DMS79 treated with DMSO at 0.1 percent for 48 hours (cell line): ENCODE results near the gene CAMTA1.

ENCODE experiments used
- DNase-seq: peaks from one replicate; lab custom pipeline; 2025; lab: John Stamatoyannopoulos, UW

CAMTA1 gene

DNA sequence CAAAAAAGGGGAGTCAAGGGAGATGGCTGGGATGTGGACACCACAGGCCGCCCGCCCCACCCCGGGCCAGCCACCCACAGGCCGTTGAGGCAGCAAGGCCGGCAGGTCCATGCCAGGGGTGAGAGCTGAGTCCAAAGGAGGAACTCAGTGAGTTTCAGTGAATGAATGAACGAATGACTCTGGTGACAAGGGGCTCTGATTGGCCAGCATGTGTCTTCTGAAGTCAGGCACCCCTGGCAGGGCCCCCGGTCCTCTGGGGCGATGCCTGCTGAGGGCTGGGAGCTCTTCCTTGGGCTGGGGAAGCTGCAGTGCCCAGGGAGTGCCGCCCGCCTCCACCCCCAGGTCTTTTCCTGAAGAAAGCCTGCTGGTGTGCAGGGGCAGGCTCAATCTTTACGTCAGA lies 749.8 kb downstream of the CAMTA1 start:
- DNase-seq: no peak

DNA sequence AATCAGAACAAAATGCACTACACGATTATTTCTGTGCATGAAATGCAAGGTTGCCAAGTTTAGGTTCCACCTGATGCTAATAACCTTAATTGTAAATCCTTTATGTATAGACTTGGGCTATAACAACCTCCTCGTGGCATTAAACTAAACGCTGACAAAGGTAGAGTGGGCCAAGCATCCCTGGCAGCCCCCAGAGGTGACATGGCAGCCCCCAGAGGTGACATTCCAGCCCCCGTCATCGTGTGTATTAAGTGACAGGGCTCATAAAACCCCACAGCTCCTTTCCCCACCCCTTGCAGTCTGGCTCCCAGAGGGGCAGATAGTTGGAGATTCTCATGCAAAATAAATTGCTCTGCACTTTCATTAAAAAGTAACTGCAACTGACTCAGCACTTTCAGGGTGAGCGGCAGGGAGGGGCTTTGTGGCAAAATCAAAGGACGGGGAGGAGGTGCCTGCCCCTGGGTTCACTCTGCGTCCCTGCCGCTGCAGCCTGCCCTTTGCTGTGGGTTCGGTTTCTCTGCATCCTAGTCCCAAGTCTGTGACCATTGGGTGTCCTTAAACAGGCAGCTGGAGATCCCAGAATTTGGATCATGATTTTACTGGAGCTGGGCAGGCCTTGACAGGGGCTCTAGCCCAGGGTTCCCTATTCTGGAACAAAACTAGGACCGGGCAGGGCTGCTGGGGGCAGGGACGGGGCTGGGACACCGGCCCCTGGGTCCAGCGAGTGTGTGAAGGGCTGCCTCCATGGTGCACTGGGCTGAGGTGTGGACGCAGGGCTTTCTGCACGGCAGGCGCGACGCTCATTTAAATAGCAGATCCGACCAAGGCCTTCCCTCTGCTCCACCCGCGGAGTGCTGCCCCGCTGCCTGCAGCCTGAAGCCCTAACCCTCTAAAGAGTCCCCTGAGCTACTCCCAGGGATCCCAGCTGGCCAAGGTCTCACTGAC lies 751.0 kb downstream of the CAMTA1 start:
- no peak for DNase-seq

DNA sequence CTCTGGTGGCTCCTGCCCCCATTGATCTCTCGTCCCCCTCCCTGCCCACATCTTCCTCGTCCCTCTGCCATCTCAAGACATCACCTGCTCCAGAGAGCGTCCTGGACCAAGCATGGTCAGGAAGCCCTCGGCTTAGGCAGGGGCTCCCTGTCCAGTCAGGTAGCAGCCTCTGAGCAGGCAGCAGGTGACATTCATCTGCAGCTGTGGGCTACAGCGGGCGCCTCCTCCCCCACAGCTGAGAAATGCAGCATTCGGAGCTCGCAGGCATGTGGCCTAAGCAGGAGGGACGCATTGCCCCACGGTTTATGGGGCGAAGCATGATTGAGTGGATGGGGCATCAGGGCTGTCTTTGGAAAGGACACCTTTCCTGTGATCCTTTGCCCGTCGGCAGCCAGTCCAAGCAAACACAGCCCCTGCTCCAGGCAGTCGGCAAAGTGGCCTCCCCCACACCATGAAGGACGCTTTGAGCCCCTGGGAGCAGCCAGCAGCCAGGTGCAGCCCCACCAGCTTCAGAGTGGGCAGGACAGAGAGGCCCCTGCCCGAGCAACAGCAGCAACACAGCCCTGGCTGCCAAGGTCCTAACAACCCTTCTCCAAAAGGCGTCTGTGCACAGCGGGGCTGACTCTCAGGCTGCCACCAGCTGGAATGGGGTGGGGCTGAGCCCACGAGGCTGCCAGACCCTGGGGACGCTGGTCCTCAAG lies 751.8 kb downstream of the CAMTA1 start:
- peak; percentile 88 for DNase-seq

DNA sequence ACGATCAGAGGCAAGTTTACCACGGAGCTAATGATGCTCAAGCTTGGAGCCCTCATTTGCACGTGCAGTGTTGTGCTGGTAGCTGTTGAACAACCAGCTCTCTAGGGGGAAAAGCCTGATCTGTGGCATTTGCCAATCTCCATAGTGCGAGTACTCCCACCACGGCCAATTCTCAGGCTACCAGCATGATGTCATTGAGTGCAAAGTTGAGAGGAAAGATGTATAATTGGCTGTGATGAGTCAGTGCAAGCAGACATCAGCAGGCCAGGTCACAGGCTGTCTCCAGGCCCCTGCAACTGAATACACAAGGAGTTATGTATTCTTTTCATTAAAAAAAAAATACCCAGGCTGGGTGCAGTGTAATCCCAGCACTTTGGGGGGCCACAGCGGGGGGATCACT lies 752.8 kb downstream of the CAMTA1 start:
- DNase-seq: peak; percentile 69

DNA sequence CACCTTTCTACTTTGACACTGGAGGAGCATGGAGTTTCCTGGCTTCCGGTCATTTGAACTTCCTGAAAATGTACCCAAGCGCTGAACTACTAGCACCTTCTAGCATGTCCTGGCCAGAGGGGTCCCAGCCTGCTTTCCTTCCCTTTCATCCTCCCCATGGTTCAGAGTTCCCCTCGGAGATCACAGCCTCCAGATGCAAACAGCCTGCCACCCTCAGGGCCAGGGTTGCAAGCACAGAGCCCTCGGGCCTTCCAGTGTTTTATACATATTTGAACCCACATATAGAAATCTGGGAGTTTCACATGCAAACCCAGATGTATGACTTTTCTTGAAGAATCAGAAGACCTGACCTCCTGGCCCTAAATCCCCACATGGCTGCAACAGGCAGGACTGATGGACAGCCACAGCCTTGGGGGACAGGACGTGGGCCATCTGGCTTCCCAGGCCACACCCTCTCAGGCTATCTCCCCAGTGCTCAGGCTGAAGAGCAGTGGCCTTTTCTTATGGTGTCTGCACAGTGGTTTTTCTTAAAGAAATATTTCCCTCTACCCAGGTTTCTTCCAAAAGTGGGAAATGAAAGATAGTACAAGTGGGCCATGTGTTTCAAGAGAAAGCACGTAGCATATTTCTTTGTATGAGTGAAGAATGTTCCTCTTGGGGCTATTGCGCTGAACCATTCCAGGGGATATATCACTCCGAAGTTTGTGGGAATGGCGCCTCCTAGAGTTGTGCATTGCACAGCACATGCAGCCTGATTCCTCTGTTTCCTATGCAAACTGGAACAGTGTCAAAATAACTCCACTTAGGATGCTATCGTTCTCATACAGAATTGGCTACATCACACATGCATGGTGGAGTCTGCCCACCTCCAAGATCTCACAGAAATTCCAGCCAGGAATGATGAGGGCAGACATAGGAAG lies 753.9 kb downstream of the CAMTA1 start:
- peak; percentile 18 for DNase-seq

DNA sequence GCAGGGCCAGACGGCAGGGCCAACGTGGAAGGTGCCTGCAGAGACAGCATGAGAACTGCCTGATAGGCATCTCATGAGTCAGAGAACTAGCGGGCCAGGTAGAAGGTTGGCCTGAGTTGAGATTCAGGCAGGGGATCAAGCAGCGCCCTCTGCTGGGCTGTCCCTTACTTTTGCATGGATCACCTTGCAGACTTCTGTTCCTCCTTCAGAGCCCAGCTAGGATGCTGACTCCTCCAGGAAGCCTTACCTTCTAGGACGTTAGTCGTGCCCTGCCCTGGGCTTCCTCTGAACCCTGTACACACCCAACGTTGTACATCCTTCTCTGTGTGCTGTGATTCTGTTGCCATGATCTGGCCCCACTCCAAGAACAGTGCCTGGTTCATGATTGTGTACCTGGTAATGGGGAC lies 754.5 kb downstream of the CAMTA1 start:
- peak; percentile 36 for DNase-seq

DNA sequence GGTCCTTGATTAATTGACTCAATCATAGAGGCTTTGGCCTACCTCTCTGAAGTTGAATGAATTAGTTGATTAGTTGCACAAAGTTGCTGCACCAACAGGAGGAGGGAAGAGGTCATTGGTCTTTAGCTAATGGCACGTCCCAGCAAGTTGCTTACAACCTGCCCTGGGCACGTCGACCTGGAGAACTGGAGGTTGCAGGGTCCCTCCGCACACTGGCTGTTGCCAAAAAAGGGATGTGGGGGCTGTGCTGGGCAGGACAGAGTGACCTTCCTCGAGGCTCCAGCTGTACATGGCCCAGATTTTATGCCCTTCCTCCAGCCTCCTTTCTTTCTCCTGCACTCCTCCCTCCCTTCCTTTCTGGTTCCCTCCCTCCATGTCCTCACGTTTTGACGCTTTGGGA lies 755.6 kb downstream of the CAMTA1 start:
- no peak for DNase-seq

DNA sequence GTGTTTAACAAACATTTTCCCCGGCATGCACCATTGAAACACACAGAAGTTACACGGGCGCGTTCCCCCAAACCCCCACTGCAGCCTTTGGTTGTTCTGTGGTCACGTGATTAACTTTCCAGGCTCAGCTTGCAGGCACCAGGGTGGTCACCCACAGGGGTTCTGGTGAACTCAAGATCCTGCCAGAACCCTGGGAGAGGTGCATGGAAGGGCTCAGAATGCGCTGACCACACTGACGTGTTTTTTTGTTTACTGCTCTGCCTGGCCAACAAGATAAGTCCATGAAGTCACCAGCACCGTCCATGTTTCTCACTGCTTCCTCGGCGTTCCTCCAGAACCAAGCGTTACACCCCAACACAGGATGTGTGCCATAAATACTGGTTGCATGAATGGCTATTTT lies 756.4 kb downstream of the CAMTA1 start:
- no peak for DNase-seq

DNA sequence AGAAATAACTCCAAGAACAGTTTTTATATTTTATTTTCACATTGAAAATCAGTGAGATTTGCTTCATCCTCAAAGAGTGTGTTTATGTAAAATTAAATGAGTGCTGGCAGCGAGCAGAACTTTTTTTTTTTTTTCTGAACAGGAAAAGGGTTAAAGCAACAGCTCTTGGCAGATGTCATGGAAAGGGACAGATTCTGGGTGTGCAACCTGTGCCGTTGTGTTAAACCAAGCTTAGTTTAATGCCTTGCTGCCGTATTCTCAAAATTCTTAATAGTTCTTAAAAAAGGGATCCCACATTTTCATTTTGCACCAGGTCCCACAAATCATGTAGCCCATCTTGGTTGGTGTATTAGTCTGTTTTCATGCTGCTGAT lies 758.5 kb downstream of the CAMTA1 start:
- DNase-seq: no peak

DNA sequence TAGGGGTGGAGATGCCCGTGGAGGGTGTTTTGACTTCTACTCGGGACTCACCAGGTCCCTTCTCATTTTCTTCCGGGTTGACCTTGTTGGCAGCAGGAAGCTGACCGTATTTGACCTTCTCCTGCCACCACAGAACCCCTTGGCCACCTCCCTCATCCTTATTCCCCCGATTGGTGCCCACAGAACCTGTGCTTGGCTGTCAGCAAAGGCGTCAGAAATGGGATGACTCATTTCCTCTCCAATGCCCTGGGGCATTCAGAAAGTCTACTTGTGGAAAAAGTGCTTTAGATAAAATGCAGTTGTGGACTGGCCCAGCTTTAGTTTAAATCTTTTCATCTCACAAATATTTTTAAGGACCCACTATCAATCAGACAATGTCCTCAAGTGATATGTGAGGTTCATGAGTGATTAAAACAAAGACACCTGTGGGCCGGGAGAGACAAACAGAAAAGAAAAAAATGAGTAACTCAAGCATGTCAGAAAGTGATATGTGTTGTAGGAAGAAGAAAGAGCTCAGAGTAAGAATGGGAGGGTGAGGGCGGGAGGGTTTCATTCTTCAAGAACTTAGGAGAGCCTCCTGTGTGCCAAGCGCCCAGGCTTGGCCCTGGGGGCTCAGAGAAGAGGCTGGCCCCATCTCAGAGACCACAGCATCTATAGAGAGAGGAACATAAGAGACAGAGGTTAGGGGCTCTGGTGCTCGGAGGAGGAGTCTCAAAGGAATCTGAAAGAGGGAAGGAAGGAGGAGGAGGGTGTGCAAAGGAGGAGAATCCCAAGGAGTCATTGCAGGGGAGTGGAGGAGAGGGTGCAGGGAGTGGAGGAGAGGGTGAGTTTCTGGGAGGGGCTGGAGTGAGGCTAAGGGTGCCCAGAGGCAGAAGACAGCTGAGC lies 764.3 kb downstream of the CAMTA1 start:
- DNase-seq: peak; percentile 36

DNA sequence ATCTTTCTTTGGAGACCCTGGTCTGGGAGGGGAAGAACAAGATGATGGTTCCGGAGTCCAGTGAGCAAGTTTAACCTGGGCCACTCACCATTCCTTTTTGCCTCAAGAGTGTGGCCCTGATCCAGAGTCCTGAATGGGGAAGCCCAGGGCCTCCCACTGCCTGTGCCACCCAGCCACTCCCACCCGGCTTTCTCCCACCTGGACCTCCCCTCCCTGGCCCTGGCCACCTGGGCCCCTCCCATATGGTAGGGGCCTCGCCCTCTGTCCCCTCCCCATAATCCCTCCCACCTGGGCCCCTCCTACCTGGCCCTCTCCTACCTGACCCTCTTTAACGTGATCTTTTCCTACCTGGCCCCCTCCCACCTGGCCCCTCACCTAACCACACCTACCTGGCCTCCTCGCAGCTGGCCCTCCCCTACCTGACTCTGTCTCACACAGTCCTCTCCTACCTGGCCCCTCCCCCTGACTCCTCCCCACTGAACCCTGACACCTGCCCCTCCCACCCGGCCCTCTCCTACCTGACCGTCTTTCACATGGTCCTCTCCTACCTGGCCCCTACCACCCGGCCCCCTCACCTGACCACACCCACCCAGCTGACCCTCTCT lies 765.1 kb downstream of the CAMTA1 start:
- DNase-seq: no peak

DNA sequence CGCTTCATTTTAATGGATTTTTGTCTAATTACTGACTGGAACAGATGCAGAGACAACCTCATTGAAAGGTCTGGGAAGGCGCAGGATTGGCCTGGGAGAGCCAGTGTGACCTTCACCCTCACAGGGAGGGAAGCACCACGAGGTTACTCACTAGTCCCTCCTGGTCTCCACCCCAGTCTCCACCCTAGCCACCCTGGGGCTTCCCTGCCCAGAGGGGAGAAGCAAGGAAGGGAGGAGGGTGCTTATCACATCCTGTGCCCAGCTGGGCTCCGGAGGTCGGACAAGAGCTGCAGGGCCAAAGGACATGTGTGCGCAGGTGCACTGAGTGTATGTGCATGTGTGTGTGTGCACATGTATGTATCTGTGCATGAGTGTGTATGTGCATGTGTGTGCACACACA lies 765.7 kb downstream of the CAMTA1 start:
- DNase-seq: no peak

DNA sequence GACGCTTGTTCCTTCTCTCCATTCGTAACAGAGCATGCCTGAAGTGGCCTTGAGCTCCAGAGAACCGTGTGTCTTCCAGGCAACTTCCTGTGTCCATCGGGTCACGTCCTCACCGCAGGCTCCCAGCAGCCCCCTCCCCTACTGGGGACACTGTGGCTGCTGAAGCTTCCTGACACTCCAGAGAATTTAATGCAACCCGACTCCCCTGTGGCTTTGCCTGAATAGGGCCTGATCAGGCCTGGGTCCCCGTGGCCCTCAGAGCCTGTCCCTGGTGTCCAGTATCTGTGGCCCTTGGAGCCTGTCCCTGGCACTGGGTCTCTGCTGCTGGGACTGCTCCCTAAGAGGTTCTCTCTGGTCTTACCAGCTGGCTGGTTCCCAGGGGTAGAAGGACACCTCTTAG lies 766.2 kb downstream of the CAMTA1 start:
- no peak for DNase-seq

DNA sequence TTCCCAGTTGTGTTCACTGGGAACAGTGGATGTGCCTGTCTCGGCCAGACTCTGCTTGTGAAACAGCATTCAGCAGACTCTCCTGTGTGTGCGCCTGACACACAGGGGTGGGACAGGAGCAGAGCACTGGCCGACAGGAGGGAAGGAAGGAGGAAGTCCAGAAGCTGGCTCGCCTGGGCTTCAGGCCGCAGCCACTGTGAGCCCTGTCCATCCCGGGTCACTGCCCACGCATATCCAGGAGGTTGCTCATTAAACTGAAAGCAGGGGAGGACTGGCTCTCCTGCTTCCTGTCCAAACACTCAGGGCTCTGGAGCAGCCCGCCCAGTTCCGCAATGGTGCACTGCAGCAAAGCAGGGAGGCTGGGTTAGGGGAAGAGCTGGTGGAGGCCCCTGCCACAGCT lies 767.1 kb downstream of the CAMTA1 start:
- DNase-seq: no peak

DNA sequence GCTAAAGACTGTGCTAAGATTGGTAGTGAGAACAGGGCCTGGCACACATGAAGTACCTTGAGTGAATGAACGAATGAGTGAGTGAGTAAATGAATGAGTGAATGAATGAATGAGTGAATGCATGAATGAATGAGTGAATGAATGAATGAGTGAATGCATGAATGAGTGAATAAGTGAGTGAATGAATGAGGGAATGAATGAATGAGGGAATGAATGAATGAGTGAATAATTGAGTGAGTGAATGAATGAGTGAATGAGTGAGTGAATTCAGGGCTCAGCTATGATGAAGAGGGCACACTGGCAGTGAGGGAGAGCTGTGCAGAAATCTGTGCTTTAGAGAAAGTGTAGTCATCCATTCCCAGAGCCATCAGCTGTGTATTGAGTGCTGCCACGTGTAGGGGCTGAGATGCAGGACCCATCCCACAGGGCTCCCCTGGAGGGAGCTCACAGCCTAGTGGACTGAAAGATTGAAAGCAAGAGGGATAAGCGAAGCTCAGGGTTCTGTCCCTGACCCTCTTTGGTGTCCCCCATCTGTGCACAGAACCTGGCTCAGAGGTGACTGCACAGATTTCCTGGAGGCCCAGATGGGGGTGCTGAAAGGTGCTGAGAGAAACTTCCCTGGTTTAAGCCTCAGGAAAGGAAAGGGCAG lies 767.9 kb downstream of the CAMTA1 start:
- no peak for DNase-seq

DNA sequence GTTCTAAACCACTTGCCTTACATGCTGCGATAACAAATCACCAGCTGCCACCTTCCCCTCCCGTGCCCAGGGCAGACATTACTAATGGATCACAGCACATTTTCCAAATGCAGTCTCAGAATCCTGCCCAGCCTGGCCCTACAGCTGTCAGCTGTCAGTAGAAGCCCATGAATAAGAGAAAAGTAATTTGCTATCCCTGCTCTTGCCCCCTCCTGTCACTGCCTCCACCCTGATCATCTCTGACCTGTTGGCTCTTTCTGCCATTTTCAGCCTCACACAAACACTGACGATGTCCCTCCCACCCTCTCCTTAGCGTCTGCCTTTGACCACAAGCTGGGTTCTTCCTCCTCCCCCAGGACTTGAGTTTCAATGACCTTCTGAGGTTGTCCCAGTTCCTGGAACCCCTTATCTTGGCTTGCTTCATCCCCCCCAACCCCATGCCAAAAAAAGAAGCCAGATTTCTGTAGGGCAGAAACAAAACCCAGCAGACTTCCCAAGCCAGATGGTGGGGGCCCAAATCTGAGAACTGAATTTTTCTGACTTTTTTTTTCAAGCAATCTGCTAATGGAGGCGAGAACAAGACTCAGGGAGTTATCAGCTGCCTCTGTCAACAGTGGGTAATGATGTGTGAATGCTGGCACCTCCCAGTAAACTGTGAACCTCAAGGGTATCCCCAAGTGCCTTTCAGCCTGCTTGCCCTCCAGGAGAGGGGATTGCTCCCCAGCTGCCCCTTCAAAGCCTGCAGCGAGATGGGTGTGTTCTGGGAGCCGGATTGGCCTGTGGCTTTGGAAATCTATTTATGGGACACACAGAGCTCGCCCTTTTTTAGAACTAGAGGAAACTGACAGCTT lies 769.4 kb downstream of the CAMTA1 start:
- peak; percentile 30 for DNase-seq

DNA sequence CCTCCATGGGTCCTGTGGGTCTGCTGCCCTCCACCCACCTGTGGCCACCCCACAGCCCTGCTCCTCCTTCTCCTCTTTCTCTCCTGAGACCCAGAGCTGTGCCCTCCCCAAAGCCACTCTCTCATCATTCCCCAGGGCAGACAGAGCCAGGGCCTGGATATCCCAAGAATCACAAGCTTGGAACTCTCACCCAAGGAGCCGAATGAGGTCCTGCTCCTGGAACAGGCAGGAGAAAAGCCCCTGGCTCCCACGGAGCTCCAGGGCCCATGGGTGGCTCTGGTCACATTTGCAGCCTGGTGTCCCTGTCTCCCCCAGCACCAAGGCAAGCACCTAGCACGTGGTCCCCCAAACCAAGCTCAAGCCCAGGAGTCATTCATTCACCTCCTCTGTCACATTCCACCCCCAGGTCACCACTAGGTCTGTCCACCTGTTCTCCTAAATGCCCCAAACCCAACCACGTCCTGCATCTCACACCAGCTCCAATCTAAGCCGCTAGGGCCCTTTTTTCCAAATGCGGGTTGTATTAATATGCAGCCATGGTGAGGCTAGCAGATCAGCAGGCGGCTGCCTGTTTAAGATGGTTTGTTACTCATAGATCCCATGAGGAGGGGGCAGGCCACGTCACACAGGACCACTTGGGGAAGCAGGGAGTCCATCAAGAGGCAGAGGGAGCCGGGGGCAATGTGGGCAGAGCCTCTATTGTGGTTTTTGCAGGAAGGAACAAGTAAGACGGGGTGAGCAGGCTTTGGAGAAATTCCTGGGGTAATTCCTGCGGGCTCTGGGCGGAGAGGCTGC lies 770.3 kb downstream of the CAMTA1 start:
- DNase-seq: no peak

DNA sequence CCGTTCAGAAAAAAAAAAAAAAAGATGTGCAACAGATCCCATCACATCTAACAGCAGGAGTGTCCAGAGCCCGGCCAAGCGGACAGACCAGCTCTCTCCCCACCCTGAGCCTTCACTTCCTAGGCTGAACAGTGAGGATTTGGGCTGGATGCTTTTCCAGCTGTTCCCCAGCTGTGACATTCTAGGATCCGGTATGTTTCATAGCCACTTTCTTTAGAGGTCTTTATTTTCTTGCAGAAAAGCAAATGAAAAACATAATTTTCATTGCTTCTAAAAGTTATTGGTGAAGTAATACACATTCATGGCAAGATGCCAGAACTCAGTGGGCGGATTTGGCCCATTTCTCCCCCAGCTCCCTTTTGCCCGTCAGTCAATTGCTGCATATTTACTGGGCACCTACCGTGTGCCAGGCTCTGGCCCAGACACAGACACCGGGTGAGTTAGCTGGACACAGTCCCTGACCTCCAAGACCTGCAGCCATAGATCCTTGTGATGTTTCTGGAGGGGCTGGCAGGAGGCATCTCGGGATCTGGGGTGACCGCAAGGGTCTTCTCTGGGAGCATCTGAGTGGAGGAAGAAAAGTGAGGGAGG lies 772.1 kb downstream of the CAMTA1 start:
- no peak for DNase-seq
